HL-60 (cell line): ENCODE results near the gene IRF6.

ENCODE experiments used
- POLR2AphosphoS5 ChIP-seq: IDR thresholded peaks from 2 replicates; pipeline ENCODE4 v1.6.1; 2012; ENCODE audit warnings: low read depth
- TF ChIP-seq, protein P1 (sequence below): IDR thresholded peaks from one replicate; pipeline ENCODE4 v1.5.1; 2011; ENCODE audit warnings: low read length, control low read depth, inconsistent platforms; ENCODE audit not compliant: insufficient read depth

DNA sequence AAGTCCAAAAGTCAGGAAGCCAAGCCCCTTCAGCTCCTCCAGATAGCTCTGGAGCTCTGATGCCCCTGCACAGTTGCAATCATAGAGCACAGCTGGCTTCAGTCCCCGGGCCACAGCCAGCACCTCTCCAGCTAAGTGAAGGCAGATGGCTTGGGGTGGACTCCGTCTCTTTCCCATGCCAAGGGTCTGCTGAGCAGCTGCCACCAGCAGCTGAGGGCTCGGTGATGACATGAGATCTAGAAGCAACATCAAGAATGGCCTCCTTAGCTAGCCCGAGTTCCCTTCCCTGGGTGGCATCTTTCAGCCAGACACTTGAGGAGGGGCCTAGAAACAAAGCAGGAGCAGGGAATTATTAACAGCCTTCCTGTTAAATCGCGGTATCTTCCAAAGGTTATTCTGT is 22.6 kb downstream of the IRF6 start:
- TF ChIP-seq, protein P1, sequence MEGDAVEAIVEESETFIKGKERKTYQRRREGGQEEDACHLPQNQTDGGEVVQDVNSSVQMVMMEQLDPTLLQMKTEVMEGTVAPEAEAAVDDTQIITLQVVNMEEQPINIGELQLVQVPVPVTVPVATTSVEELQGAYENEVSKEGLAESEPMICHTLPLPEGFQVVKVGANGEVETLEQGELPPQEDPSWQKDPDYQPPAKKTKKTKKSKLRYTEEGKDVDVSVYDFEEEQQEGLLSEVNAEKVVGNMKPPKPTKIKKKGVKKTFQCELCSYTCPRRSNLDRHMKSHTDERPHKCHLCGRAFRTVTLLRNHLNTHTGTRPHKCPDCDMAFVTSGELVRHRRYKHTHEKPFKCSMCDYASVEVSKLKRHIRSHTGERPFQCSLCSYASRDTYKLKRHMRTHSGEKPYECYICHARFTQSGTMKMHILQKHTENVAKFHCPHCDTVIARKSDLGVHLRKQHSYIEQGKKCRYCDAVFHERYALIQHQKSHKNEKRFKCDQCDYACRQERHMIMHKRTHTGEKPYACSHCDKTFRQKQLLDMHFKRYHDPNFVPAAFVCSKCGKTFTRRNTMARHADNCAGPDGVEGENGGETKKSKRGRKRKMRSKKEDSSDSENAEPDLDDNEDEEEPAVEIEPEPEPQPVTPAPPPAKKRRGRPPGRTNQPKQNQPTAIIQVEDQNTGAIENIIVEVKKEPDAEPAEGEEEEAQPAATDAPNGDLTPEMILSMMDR = no peak
- TF ChIP-seq POLR2AphosphoS5 = no peak
